ENCODE data around the gene GPR62.
"Not testable (repeated sequence)": the region's sequence is repeated elsewhere in the genome, so short reads cannot be mapped to it uniquely, and the experiment has no call there.

Gene GPR62, protein sequence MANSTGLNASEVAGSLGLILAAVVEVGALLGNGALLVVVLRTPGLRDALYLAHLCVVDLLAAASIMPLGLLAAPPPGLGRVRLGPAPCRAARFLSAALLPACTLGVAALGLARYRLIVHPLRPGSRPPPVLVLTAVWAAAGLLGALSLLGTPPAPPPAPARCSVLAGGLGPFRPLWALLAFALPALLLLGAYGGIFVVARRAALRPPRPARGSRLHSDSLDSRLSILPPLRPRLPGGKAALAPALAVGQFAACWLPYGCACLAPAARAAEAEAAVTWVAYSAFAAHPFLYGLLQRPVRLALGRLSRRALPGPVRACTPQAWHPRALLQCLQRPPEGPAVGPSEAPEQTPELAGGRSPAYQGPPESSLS

GRCh38 chr3:51955175-51955892, at the start of gene GPR62:
Gene GPR62 (plus strand): TSS chr3:51955381. CDS start chr3:51955653, 272 bp downstream.
- FAIRE-seq: no peak

GRCh38 chr3:51908026-51908425, 47.2 kb upstream of the GPR62 start:
- no peak for FAIRE-seq

GRCh38 chr3:51916418-51916817, 38.8 kb upstream of the GPR62 start:
- no peak for FAIRE-seq

- FAIRE-seq: no peak
Observed at GRCh38 chr3:51921081-51921578, 34.1 kb upstream of the GPR62 start.

DNA sequence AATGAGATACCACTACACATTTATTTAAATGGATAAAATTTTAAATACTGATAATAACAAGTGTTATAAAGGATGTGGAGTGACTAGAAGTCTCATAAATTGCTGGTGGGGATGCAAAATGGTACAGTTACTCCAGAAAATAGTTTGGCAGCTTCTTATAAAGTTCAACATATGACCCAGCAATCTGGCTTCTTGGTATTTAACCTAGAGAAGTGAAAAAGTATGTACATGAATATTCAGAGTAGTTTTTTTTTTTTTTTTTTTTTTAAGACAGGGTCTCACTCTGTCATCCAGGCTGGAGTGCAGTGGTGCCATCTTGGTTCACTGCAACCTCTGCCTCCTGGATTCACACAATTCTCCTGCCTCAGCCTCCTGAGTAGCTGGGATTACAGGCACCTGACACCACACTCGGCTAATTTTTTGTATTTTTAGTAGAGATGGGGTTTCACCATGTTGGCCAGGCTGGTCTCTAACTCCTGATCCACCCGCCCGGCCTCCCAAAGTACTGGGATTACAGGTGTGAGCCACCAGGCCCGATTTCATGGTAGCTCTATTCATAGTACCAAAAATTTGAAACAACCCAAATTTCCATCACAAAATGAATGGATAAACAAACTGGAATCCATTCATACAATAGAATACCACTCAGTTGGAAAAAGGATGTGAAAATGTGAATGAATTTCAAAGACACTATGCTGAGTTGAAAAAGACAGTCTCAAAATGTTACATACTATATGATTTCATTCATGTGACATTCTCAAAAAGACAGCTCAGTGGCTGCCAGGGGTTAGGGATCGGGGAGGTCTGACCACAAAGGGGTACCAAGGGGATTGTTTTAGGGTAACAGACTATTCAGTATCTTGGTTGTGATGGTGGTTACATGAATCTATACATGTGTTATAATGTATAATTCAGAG, 27.9 kb upstream of the GPR62 start:
- no peak for FAIRE-seq

GRCh38 chr3:51928438-51928837, 26.7 kb upstream of the GPR62 start:
- FAIRE-seq: no peak

DNA sequence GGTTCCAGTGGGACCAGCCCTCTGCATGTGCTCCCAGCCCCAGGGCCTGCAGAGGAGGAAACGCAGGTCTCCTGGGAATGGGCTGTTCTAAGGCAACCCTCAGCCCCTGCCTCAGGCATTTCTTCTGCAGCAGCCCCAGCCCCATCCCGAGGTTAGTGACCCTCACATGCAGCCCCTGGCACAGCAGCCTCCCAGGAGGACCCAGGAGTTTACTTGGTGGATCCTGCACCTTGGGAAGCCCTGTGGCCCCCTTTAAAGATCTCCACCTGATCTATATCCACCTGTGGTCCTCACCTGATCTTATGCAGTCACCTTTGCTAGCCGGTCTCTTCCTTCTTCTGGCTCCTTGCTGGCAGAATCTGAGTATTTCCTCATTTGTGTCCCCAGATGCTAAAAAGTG, 26.2 kb upstream of the GPR62 start:
- FAIRE-seq: not testable (repeated sequence)

DNA sequence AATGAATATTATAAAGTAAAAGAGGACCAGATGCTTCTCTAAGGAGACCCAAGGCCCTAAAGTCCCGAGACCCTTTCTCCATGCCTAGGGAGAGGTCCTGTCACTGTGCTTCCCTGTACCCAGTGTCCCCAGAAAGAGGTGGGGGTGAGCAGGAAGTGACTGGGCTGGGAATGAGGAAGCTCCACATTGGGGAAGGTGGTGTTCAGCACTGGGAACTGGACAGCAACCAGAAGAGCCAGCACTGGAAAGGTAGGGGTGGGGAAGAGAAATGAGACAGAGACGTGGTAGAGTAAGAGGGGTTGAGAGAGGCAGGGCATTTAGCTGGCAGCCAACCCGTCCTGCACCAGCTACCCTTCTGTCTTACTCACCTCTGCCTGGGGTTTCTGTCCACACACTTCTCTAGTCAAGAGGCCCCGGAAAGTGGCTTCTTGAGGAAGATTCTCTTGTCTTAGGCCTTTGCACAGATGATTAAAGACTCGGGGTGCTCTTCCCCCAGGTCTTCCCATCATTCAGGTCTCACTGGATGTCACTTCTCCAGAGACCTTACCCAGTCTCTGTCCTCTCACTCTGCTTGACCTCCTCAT, 25.7 kb upstream of the GPR62 start:
- FAIRE-seq: no peak

- no peak for FAIRE-seq
Observed at GRCh38 chr3:51930439-51930838, 24.7 kb upstream of the GPR62 start.

DNA sequence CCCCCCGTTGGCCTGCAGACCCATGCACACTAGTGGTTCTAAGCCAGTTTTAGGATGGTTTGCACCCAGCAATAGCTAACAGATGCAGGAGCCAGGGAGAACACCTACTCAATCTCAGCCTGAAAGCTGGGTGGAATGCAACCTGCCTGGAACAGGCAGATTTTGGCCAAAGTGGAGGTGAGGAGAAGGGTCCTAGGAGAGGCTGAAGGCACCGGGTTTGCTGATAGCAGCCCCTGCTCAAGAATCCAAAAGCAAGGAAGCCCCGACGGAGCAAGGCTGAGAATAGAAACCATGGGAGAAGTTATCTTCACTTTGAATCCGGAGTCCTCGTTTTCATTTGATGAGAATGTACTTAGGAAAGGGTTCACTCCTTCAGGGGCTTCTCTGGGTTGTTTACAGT, 23.4 kb upstream of the GPR62 start:
- FAIRE-seq: no peak

DNA sequence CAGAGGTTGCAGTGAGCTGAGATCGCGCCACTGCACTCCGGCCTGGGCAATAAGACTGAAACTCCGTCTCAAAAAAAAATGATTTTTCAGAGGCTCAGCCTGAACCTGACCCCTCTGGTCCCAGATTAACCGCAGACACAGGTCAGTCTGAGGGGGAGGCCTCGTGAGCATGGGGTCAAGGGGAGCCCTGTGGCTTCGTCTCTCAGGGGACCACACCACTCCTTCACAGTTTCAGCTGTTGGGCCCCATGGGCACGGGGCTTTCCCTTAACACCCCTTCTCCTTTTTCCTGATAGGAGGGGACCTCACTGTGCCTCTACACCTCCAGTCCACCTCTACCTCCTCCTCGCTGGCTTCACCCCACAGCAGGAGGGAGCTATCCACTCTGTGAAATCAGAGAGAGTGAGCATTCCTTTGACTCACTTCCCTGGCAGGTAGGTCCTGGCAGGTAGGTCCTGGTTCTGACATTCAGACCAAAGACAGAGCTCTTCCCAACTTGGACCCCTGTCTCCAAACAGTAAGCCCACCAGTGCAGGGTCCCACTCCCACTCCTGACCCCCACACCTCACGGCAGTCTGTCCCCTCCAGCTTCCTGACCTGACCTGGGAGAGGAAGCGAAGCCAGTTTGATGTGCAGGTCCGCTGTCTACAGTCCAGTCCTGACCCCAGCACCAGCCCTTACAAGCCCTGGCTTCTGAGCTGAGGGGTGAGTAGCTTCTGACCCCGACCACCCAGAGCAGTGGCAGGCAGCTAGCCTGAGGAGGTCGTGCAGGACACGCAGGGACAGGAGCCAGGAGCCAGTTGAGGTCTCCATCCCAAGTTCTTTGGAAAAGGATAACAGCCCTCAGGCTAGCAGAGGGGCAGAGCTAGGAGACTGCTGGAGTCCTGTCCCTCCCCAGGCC, 22.5 kb upstream of the GPR62 start:
- FAIRE-seq: no peak

DNA sequence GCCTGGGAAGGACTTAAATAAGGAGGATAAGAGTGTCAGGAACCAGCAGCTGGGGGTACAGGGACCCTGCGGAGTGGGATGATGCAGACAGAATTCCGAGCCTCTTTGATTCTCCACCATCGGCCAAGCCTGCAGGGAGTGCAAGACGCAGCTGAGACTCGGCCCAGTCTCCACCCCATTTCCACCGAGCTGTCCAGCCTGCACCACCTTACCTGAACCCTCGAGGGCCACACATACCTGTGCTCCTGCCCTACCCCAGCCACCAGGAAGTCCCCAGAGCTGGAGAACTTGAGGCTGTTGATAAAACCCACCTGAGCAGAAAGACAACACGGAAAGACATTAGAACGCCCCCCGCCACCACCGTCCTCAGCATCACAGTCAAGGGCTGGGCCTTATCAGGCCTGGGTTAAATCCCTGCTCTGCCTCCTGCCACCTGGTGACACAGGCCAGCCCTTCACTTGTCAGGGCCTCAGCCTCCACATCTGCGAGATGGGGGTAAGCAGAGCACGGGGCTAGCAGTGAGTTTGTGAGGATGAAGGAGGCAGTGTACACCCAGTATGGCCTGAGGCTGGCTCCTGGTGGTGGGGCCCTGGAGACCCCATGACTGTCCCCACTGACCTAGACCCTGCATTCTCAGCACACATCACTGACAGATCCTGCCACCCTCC, 21.6 kb upstream of the GPR62 start:
- FAIRE-seq: no peak

- no peak for FAIRE-seq
Observed at GRCh38 chr3:51934139-51934850, 20.9 kb upstream of the GPR62 start.

GRCh38 chr3:51934991-51935885, 19.9 kb upstream of the GPR62 start:
- no peak for FAIRE-seq

GRCh38 chr3:51935886-51936755, 19.1 kb upstream of the GPR62 start:
- FAIRE-seq: no peak

GRCh38 chr3:51937014-51937413, 18.2 kb upstream of the GPR62 start:
- no peak for FAIRE-seq

DNA sequence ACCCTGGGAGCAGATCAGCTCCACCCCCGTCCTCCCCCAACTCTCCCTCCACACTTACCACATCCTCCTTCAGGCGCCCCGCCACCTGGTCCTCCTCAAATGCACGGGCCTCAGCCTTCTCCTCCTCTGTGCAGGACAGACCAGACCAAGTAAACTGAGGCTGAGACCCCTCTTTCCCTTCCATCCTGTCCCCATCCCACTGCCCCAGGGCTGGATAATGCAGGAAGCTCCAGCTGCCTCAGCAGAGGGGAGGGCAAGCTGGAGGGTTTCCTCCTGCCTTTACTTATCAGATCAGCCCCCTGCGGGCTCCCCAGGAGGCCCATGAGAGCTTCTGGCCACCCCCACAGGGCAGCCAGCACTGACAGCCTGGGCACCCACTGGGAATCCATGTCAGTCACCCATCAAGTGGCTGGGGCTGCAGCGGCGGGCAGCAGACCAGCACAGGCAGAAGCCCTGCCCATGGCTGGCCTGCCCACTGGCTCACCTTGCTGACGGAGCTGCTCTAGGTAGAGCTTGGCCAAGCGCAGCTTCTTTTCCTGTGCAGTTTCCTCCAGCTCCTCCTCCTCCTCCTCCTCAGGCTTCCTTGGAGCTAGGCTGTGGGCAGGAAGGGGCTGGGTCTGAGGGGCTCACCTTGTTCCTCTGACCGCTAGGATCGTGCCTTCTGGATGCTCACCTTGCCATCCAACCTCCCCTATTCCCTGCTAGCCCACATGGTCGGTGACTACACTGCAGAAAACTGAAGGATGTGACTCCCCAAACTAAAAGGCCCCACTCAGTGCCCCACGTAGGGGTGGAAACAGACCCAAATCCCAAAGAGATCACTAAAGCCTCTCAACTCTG, 17.4 kb upstream of the GPR62 start:
- FAIRE-seq: no peak

Data from TTC549 (cell line).